Activated CD4-positive, alpha-beta memory T cell treated with anti-CD3 and anti-CD28 coated beads for 36 hours (primary cell): ENCODE measurements around the gene GASK1B. TPM values are rescaled to one million over a fixed set of nuclear protein-coding genes. Genes with fewer than 3 reads are reported as not detected.

ENCODE experiments used
- CTCF ChIA-PET: fragments of 350-600 bp; sonication (Branson Sonifier 250); formaldehyde crosslinking; loops from one replicate; lab custom pipeline; 2021; ENCODE audit warnings: antibody characterized with exemption, inconsistent platforms; lab: Charles Lee
- POLR2A ChIA-PET: fragments of 350-600 bp; sonication (Branson Sonifier 250); formaldehyde crosslinking; loops from one replicate; lab custom pipeline; 2021; ENCODE audit warnings: antibody characterized with exemption; lab: Charles Lee
- DNase-seq: peaks from one replicate; pipeline ENCODE4 v3.0.0-alpha.2; 2020
- H3K27ac Mint-ChIP-seq: one replicate; pipeline ENCODE4 v1.8.0; 2021; ENCODE audit warnings: mixed read lengths
- H3K27me3 Mint-ChIP-seq: one replicate; pipeline ENCODE4 v1.8.0; 2021; ENCODE audit warnings: mixed read lengths
- H3K36me3 Mint-ChIP-seq: one replicate; pipeline ENCODE4 v1.8.0; 2021; ENCODE audit warnings: mixed read lengths
- H3K4me1 Mint-ChIP-seq: one replicate; pipeline ENCODE4 v1.8.0; 2021; ENCODE audit warnings: low read depth, mixed read lengths
- H3K4me3 Mint-ChIP-seq: one replicate; pipeline ENCODE4 v1.8.0; 2021; ENCODE audit warnings: mild to moderate bottlenecking, mixed read lengths
- H3K9me3 Mint-ChIP-seq: one replicate; pipeline ENCODE4 v1.8.0; 2021; ENCODE audit warnings: mixed read lengths
- intact Hi-C: fragments of 100-400 bp; cut with micrococcal nuclease; formaldehyde crosslinking; loops from one replicate; pipeline ENCODE4 v1.15.1; 2023
- total RNA-seq, 2 experiments: library from RNA; stranded (reverse); gene quantifications; one replicate each; pipeline ENCODE4 v1.2.3, GENCODE V29; 2021

The GASK1B gene
- total RNA-seq, 2 experiments from 2014 or later: not detected

GRCh38 chr4:158179465-158179864 is 6.6 kb upstream of the GASK1B start:
- CTCF ChIA-PET: no interaction called here
- H3K9me3 Mint-ChIP-seq: no peaks in the 10 kb centered on the region

GRCh38 chr4:158176776-158177175 is 4.0 kb upstream of the GASK1B start:
- peaks cover 4% of the 10 kb centered on the region for H3K27me3 Mint-ChIP-seq
- H3K36me3 Mint-ChIP-seq: no peaks in the 10 kb centered on the region
- no peaks in the 10 kb centered on the region for H3K9me3 Mint-ChIP-seq
- intact Hi-C loops: no loop called here
- ChIA-PET CTCF (no interaction called here), POLR2A (no interaction called here)
- H3K27ac Mint-ChIP-seq: no peak overlapping the region
- no peak overlapping the region for H3K4me3 Mint-ChIP-seq
- no peak for DNase-seq
- peaks cover 3% of the 10 kb centered on the region for H3K4me1 Mint-ChIP-seq

More at GRCh38 chr4:158179465-158179864, 6.6 kb upstream of the GASK1B start:
- POLR2A ChIA-PET: no interaction called here
- Mint-ChIP-seq H3K4me1 (no peaks in the 10 kb centered on the region), H3K27ac (no peak overlapping the region), H3K36me3 (no peaks in the 10 kb centered on the region), H3K4me3 (no peak overlapping the region), H3K27me3 (no peaks in the 10 kb centered on the region)
- DNase-seq: no peak
- intact Hi-C loops: no loop called here

- no peak for DNase-seq
- POLR2A ChIA-PET: no interaction called here
- no peaks in the 10 kb centered on the region for H3K9me3 Mint-ChIP-seq
- no peak overlapping the region for H3K27ac Mint-ChIP-seq
- H3K4me3 Mint-ChIP-seq: no peak overlapping the region
- H3K27me3 Mint-ChIP-seq: peaks cover 4% of the 10 kb centered on the region
- CTCF ChIA-PET: no interaction called here
- intact Hi-C loops: no loop called here
- no peaks in the 10 kb centered on the region for H3K36me3 Mint-ChIP-seq
- H3K4me1 Mint-ChIP-seq: peaks cover 3% of the 10 kb centered on the region
Measured at GRCh38 chr4:158176108-158176507, 3.3 kb upstream of the GASK1B start.

- peaks cover 8% of the 10 kb centered on the region for H3K4me1 Mint-ChIP-seq
- H3K27ac Mint-ChIP-seq: no peak overlapping the region
- intact Hi-C loops: no loop called here
- ChIA-PET POLR2A (interaction anchor here (0.6 kb wide), 1 partner anchor 567 kb away, joined by 3 read pairs; no protein-coding TSS in a partner anchor), CTCF (interaction anchor here (0.8 to 2.5 kb wide), 6 partner anchors 9 to 178 kb away, joined by 3 to 9 read pairs (median 5); no protein-coding TSS in a partner anchor)
- H3K9me3 Mint-ChIP-seq: no peaks in the 10 kb centered on the region
- peaks cover 17% of the 10 kb centered on the region for H3K27me3 Mint-ChIP-seq
- peak; percentile 39 for DNase-seq
- H3K4me3 Mint-ChIP-seq: no peak overlapping the region
- H3K36me3 Mint-ChIP-seq: no peaks in the 10 kb centered on the region
Measured at GRCh38 chr4:158170691-158171561, 1.9 kb downstream of the GASK1B start.

- Mint-ChIP-seq H3K27ac (no peak overlapping the region), H3K36me3 (no peaks in the 10 kb centered on the region), H3K9me3 (no peaks in the 10 kb centered on the region), H3K27me3 (peaks cover 17% of the 10 kb centered on the region), H3K4me1 (peaks cover 8% of the 10 kb centered on the region), H3K4me3 (no peak overlapping the region)
- ChIA-PET CTCF (interaction anchor here (0.8 to 2.5 kb wide), 3 partner anchors 10 to 104 kb away, joined by 3 to 9 read pairs (median 8); no protein-coding TSS in a partner anchor), POLR2A (no interaction called here)
- intact Hi-C loops: no loop called here
- DNase-seq: no peak
Measured at GRCh38 chr4:158169931-158170690, 2.7 kb downstream of the GASK1B start.

GRCh38 chr4:158169506-158169905 is 3.3 kb downstream of the GASK1B start:
- H3K27me3 Mint-ChIP-seq: peaks cover 17% of the 10 kb centered on the region
- H3K4me3 Mint-ChIP-seq: no peak overlapping the region
- H3K27ac Mint-ChIP-seq: no peak overlapping the region

GRCh38 chr4:158168606-158169005 is 4.2 kb downstream of the GASK1B start:
- Mint-ChIP-seq H3K9me3 (no peaks in the 10 kb centered on the region), H3K27me3 (peaks cover 17% of the 10 kb centered on the region), H3K4me1 (peaks cover 8% of the 10 kb centered on the region), H3K4me3 (no peak overlapping the region), H3K36me3 (no peaks in the 10 kb centered on the region), H3K27ac (no peak overlapping the region)
- POLR2A ChIA-PET: no interaction called here
- CTCF ChIA-PET: interaction anchor here (0.6 kb wide), 1 partner anchor 1115 kb away, joined by 3 read pairs; no protein-coding TSS in a partner anchor
- intact Hi-C loops: no loop called here
- no peak for DNase-seq

More at GRCh38 chr4:158169506-158169905, 3.3 kb downstream of the GASK1B start:
- Mint-ChIP-seq H3K36me3 (no peaks in the 10 kb centered on the region), H3K4me1 (peaks cover 8% of the 10 kb centered on the region), H3K9me3 (no peaks in the 10 kb centered on the region)
- intact Hi-C loops: no loop called here
- ChIA-PET CTCF (interaction anchor here (0.6 kb wide), 1 partner anchor 1114 kb away, joined by 3 read pairs; no protein-coding TSS in a partner anchor), POLR2A (no interaction called here)
- DNase-seq: no peak

- no peak overlapping the region for H3K27ac Mint-ChIP-seq
- H3K36me3 Mint-ChIP-seq: no peaks in the 10 kb centered on the region
- H3K4me1 Mint-ChIP-seq: peaks cover 4% of the 10 kb centered on the region
- DNase-seq: no peak
- H3K4me3 Mint-ChIP-seq: no peak overlapping the region
- peaks cover 16% of the 10 kb centered on the region for H3K27me3 Mint-ChIP-seq
- CTCF ChIA-PET: no interaction called here
- POLR2A ChIA-PET: no interaction called here
- intact Hi-C loops: no loop called here
- no peaks in the 10 kb centered on the region for H3K9me3 Mint-ChIP-seq
Measured at GRCh38 chr4:158166701-158167100, 6.1 kb downstream of the GASK1B start.

- ChIA-PET POLR2A (no interaction called here), CTCF (no interaction called here)
- no peak for DNase-seq
- intact Hi-C loops: no loop called here
- Mint-ChIP-seq H3K36me3 (no peaks in the 10 kb centered on the region), H3K9me3 (no peaks in the 10 kb centered on the region), H3K4me3 (no peak overlapping the region), H3K27ac (no peak overlapping the region), H3K4me1 (no peaks in the 10 kb centered on the region), H3K27me3 (peaks cover 6% of the 10 kb centered on the region)
Measured at GRCh38 chr4:158164768-158165213, 8.0 kb downstream of the GASK1B start.

GRCh38 chr4:158163941-158164767 is 8.7 kb downstream of the GASK1B start:
- peaks cover 3% of the 10 kb centered on the region for H3K27me3 Mint-ChIP-seq
- H3K36me3 Mint-ChIP-seq: no peaks in the 10 kb centered on the region
- no peak overlapping the region for H3K27ac Mint-ChIP-seq
- ChIA-PET POLR2A (no interaction called here), CTCF (interaction anchor here (0.6 to 1.1 kb wide), 2 partner anchors 8 to 91 kb away, joined by 3 to 4 read pairs; no protein-coding TSS in a partner anchor)
- DNase-seq: no peak
- H3K9me3 Mint-ChIP-seq: no peaks in the 10 kb centered on the region
- H3K4me1 Mint-ChIP-seq: no peaks in the 10 kb centered on the region
- intact Hi-C loops: no loop called here
- no peak overlapping the region for H3K4me3 Mint-ChIP-seq

GRCh38 chr4:158162631-158163030 is 10.2 kb downstream of the GASK1B start:
- Mint-ChIP-seq H3K4me3 (no peak overlapping the region), H3K27ac (no peak overlapping the region), H3K9me3 (no peaks in the 10 kb centered on the region), H3K27me3 (peaks cover 3% of the 10 kb centered on the region), H3K36me3 (no peaks in the 10 kb centered on the region), H3K4me1 (no peaks in the 10 kb centered on the region)
- CTCF ChIA-PET: no interaction called here
- no peak for DNase-seq
- intact Hi-C loops: no loop called here
- POLR2A ChIA-PET: no interaction called here
